ENCODE data around the gene PIP5K1B. TPM values are rescaled to one million over a fixed set of nuclear protein-coding genes. Genes with fewer than 3 reads are reported as not detected.

PIP5K1B gene
- polyA plus RNA-seq, 1 donor (not counting 4 experiments of a cell fraction or from before 2014, with no cell fraction given) = not detected

DNA sequence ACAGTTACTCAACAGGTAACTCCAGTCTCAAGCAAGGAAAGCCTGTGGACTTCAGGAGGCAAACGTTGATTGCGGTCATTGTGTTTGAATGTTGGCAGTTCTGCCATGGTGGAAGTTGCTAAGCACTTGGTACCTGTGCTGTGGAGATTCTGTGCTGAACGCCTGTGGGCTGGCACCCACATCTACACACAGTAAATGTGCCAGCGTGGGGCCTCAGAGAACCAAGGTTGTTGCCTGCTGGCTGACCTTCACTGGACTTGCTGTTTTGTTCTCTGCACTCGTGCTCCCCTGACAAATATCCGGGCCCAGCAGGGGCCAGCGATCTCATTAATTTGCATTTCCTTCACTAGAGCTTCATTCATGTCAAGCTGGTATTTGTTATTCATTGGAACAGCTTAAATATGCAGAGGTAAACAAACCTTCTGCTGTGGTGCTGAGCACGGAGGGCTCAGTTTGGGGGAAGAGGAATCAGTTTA, 167.0 kb downstream of the PIP5K1B start:
- no peaks in the 10 kb centered on the region for H4K20me1 ChIP-seq (ENCODE audit: control insufficient read depth, extremely low read depth, insufficient read depth, low read length)
- peaks cover 4% of the 10 kb centered on the region for H3K27me3 ChIP-seq (ENCODE audit: control insufficient read depth, extremely low read depth, insufficient read depth, low read length)
- H3K36me3 ChIP-seq (ENCODE audit: control insufficient read depth in 2 of 2, extremely low read depth in 1 of 2, insufficient read depth in 2 of 2, low read length in 2 of 2) = no peaks in the 10 kb centered on the region
- FAIRE-seq (no peak), DNase-seq (ENCODE audit: low read depth, low spot score) (no peak)
- H2AFZ ChIP-seq (ENCODE audit: control insufficient read depth, low read length) = no peak overlapping the region
- H3K4me2 ChIP-seq (ENCODE audit: control insufficient read depth, extremely low read depth, insufficient read depth, low read depth, low read length) = no peak overlapping the region
- TF ChIP-seq, protein P1, sequence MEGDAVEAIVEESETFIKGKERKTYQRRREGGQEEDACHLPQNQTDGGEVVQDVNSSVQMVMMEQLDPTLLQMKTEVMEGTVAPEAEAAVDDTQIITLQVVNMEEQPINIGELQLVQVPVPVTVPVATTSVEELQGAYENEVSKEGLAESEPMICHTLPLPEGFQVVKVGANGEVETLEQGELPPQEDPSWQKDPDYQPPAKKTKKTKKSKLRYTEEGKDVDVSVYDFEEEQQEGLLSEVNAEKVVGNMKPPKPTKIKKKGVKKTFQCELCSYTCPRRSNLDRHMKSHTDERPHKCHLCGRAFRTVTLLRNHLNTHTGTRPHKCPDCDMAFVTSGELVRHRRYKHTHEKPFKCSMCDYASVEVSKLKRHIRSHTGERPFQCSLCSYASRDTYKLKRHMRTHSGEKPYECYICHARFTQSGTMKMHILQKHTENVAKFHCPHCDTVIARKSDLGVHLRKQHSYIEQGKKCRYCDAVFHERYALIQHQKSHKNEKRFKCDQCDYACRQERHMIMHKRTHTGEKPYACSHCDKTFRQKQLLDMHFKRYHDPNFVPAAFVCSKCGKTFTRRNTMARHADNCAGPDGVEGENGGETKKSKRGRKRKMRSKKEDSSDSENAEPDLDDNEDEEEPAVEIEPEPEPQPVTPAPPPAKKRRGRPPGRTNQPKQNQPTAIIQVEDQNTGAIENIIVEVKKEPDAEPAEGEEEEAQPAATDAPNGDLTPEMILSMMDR (optimal IDR thresholded peaks at IDR 0.05 in 1 of 3, IDR thresholded peaks at IDR 0.05 in 1 of 3, conservative IDR thresholded peaks at IDR 0.05 in 1 of 3; ENCODE audit: extremely low read depth in 1 of 3, insufficient read depth in 2 of 3, low read length in 3 of 3) = no peak
- TF ChIP-seq EZH2 (IDR thresholded peaks at IDR 0.05; ENCODE audit: low read length) = no peak
- H3K9me1 ChIP-seq (ENCODE audit: control insufficient read depth, extremely low read depth, insufficient read depth, low read length) = no peaks in the 10 kb centered on the region
- H3K27ac ChIP-seq (ENCODE audit: control insufficient read depth, insufficient read depth, low read length) = no peak overlapping the region
- dilution Hi-C loops (cut with MboI; ENCODE audit: extremely low pct_ligation_motif_present, low sequenced_read_pairs) = no loop called here
- no peaks in the 10 kb centered on the region for H3K4me1 ChIP-seq (ENCODE audit: control insufficient read depth, extremely low read depth, insufficient read depth, low read length)
- no peaks in the 10 kb centered on the region for H3K9me3 ChIP-seq (ENCODE audit: control insufficient read depth, low read depth, low read length)
- no peak overlapping the region for H3K4me3 ChIP-seq (ENCODE audit: control insufficient read depth in 2 of 3, extremely low read depth in 1 of 3, insufficient read depth in 2 of 3, low read depth in 1 of 3, low read length in 3 of 3)
- no peak overlapping the region for H3K9ac ChIP-seq (ENCODE audit: control insufficient read depth, extremely low read depth, insufficient read depth, low read length)
- H3K79me2 ChIP-seq (ENCODE audit: control insufficient read depth, insufficient read depth, low read length) = no peaks in the 10 kb centered on the region

DNA sequence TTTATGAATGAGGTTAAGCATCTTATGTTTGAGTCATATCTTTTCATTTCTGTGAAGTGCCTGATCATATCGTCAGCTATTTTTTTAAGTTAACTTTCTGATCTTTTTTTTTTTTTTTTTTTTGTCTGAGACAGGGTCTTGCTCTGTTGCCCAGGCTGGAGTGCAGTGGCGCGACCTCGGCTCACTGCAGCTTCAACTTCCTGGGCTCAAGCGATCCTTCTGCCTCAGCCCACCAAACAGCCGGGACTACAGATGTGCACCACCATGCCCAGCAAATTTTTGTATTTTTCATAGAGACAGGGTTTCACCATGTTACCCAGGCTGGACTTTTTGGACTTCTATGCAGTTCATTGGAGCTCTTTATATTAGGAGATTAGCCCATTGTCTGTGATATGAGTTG, 168.1 kb downstream of the PIP5K1B start:
- no peaks in the 10 kb centered on the region for H3K9me3 ChIP-seq (ENCODE audit: control insufficient read depth, low read depth, low read length)
- dilution Hi-C loops (cut with MboI; ENCODE audit: extremely low pct_ligation_motif_present, low sequenced_read_pairs) = no loop called here
- no peak overlapping the region for H3K9ac ChIP-seq (ENCODE audit: control insufficient read depth, extremely low read depth, insufficient read depth, low read length)
- H3K4me3 ChIP-seq (ENCODE audit: control insufficient read depth in 2 of 3, extremely low read depth in 1 of 3, insufficient read depth in 2 of 3, low read depth in 1 of 3, low read length in 3 of 3) = no peak overlapping the region
- H3K27ac ChIP-seq (ENCODE audit: control insufficient read depth, insufficient read depth, low read length) = no peak overlapping the region
- DNase-seq (ENCODE audit: low read depth, low spot score) (no peak), FAIRE-seq (no peak)
- H3K4me2 ChIP-seq (ENCODE audit: control insufficient read depth, extremely low read depth, insufficient read depth, low read depth, low read length) = no peak overlapping the region
- no peaks in the 10 kb centered on the region for H3K9me1 ChIP-seq (ENCODE audit: control insufficient read depth, extremely low read depth, insufficient read depth, low read length)
- TF ChIP-seq, protein P1 (optimal IDR thresholded peaks at IDR 0.05 in 1 of 3, IDR thresholded peaks at IDR 0.05 in 1 of 3, conservative IDR thresholded peaks at IDR 0.05 in 1 of 3; ENCODE audit: extremely low read depth in 1 of 3, insufficient read depth in 2 of 3, low read length in 3 of 3) = no peak
- no peak for TF ChIP-seq EZH2 (IDR thresholded peaks at IDR 0.05; ENCODE audit: low read length)
- no peaks in the 10 kb centered on the region for H3K36me3 ChIP-seq (ENCODE audit: control insufficient read depth in 2 of 2, extremely low read depth in 1 of 2, insufficient read depth in 2 of 2, low read length in 2 of 2)
- H3K79me2 ChIP-seq (ENCODE audit: control insufficient read depth, insufficient read depth, low read length) = no peaks in the 10 kb centered on the region
- no peaks in the 10 kb centered on the region for H4K20me1 ChIP-seq (ENCODE audit: control insufficient read depth, extremely low read depth, insufficient read depth, low read length)
- peaks cover 4% of the 10 kb centered on the region for H3K27me3 ChIP-seq (ENCODE audit: control insufficient read depth, extremely low read depth, insufficient read depth, low read length)
- no peaks in the 10 kb centered on the region for H3K4me1 ChIP-seq (ENCODE audit: control insufficient read depth, extremely low read depth, insufficient read depth, low read length)
- no peak overlapping the region for H2AFZ ChIP-seq (ENCODE audit: control insufficient read depth, low read length)
